ENCODE data around the gene LYPD8.
"Not testable (repeated sequence)": the region's sequence is repeated elsewhere in the genome, so short reads cannot be mapped to it uniquely, and the experiment has no call there.

The LYPD8 gene, protein sequence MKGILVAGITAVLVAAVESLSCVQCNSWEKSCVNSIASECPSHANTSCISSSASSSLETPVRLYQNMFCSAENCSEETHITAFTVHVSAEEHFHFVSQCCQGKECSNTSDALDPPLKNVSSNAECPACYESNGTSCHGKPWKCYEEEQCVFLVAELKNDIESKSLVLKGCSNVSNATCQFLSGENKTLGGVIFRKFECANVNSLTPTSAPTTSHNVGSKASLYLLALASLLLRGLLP

DNA sequence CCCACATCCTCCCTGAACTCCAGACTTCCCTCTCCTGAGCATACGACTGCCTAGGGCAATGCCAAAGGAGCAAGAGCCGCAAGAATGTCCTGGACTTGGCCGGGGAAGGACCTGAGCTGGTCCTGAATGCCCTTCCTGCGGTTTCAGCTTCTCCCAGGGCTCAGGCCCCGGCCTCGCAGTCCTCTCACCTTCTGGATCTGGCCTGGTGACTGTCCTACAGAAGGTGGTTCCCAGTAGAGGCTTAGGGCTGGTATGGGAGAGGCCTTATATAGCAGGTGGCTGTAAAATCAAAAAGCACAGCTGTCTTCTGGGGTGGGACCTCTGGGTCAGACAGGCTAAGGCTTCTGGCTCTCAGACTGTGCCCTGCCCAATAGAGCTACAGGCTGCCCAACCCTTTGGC lies at the start of gene LYPD8:
TSS of gene LYPD8 (minus strand) at position 243 of the 400 bp plus-strand sequence. CDS start 4,678 bp downstream, outside the sequence.
- no peak for DNase-seq (ENCODE audit: low read depth in 2 of 2, low spot score in 1 of 2)

DNA sequence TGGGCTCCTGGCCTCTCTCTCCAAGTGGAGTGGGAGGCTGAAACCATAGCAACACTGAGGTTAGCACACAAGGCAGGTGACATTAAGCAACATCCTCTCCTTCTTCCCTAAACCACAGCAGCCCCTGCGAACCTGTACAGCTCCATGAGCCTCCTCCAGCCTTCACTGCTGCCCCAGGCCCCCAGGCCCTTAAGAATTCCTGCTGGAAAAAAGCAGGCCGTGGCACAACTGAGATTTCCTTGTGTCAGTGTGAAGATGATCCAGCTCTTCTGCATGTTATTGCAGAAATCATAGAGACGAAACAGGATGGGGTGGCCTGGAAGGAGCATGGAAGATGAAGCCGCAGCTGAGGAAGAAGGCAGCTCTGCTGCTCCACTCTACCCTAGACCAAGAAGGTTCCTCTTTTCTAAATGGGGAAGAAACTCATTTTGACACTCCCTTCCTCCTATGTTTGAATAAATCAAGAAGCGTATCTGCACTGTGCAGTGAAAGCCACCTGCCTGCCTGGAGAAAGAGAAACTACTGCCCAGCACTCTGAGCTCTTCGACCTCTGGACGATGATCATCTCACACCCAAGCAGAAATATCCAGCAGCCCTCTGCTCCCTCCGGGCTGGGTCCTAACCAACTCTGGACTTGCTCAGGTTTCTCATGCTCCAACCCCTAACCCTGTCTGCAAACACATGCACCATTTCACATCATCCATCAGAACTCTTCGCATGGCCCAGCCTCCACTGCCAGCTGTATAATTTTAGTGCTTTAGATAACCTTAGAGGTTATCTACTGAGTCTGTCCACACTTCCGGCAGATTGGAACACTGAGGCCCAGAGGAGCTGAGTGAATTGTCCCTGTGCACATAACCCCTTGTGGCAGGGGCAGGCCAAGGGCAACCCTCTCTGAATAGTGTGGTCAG lies 49.5 kb upstream of the LYPD8 start:
- no peak for DNase-seq (ENCODE audit: low read depth in 2 of 2, low spot score in 1 of 2)

DNA sequence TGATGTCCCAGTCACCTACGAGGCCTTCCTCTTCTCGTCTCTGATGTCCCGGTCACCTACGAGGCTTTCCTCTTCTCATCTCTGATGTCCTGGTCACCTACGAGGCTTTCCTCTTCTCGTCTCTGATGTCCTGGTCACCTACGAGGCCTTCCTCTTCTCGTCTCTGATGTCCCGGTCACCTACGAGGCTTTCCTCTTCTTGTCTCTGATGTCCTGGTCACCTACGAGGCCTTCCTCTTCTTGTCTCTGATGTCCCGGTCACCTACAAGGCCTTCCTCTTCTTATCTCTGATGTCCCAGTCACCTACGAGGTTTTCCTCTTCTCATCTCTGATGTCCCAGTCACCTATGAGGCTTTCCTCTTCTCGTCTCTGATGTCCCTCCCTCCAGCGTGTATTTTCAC lies 47.9 kb upstream of the LYPD8 start:
- DNase-seq (ENCODE audit: low read depth in 2 of 2, low spot score in 1 of 2), result not testable (repeated sequence)

DNA sequence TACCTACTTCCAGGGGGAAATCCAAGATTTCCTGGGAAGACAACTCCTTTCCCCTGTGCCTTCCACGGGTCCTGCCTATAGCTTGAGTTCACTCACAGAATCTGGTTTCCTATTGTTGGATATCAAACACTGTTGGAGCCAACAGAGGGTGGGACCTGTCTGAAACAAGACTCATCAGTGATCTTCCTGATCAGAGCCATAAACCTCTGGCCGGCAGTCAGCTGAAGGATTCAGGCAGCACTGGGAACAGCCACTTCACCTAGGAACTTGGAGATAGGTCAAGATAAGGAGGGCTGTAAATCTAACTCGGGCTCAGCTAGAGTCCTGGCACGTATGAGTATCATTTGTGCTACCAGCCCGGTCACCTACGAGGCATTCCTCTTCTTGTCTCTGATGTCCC lies 46.9 kb upstream of the LYPD8 start:
- DNase-seq (ENCODE audit: low read depth in 2 of 2, low spot score in 1 of 2), result no peak

DNA sequence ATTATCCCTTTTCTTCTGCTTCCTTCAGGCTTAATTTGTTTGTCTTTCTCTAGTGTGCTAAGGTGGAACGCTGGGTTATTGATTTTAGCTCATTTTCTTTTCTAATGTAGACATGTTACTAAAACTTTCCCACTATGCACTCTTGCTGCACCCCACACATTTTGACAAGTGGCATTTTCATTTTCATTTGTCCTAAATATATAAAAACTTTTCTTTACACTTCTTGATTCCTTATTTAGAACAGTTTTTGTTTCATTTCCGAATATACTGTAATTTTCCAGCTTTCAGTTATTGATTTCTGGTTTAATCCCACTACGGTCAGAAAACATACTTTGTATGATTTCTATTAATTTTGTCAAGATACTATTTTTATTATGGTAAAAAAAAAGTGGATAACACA lies 44.9 kb upstream of the LYPD8 start:
- no peak for DNase-seq (ENCODE audit: low read depth in 2 of 2, low spot score in 1 of 2)

DNA sequence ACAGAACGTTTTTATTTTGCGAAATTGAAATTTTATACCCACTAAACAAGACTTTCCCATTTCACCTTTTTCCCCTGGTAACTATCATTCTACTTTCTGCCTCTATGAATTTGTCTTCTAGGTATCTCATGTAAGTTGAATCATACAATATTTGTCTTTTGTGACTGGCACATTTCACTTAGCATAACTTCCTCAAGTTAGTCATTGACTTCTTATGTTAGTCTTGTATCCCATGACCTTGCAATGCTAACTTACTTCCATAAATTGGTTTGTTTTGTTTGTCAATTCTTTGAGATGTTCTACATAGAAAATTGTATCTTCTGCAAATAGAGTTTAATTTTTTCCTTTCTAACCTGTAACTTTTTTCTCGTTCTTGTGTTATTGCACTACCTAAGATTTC lies 43.2 kb upstream of the LYPD8 start:
- no peak for DNase-seq (ENCODE audit: low read depth in 2 of 2, low spot score in 1 of 2)

DNA sequence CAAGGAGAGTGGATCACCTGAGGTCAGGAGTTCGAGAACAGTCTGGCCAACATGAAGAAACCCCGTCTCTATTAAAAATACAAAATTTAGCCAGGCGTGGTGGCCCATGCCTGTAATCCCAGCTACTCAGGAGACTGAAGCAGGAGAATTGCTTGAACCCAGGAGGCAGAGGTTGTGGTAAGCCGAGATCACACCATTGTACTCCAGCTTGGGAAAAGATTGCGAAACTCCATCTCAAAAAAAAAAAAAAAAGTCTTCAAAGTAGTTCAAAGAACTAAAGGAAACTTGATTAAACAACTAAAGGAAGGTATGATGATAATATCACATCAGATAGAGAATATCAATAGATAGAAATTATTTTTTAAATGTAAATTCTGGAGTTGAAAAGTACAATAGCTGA lies 39.1 kb upstream of the LYPD8 start:
- not testable (repeated sequence) for DNase-seq (ENCODE audit: low read depth in 2 of 2, low spot score in 1 of 2)

DNA sequence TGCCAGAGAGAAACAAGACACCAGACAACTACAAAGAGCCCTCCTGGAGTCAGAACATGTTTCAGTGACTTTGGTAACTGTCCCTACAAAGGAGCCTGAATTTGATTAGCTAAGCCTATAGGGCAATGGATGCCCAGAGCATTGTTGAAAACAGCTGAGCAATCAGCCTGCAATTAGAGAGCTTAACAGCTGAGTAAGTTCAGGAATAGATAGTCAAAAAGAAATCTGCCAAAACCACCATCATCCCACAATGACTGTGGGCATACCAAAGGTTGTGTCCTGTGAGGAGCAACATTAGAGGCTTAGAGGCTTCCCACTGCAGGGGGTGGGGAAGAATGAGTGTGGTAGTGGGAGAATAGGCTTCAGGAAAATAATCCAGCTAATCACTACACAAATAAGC lies 38.0 kb upstream of the LYPD8 start:
- no peak for DNase-seq (ENCODE audit: low read depth in 2 of 2, low spot score in 1 of 2)

DNA sequence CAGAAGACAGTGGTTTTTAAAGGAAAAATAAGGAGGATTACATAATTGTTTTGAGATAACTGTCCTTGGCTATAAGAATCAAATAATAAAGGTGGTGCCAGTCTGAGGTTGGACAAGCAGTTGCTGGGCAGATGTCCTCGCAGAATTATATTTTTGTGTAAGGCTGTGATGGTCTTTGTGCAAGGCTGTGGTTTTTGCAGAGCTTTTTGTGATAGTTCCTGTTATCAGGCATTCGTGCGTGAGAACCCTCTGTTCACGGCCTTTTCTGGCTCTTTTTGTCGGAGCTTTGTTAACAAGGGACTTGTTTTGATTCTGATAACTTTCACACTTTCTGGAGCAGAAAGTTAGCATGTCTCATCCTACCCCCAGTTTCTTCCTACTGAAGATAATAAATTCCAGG lies 36.8 kb upstream of the LYPD8 start:
- DNase-seq (ENCODE audit: low read depth in 2 of 2, low spot score in 1 of 2), result no peak

DNA sequence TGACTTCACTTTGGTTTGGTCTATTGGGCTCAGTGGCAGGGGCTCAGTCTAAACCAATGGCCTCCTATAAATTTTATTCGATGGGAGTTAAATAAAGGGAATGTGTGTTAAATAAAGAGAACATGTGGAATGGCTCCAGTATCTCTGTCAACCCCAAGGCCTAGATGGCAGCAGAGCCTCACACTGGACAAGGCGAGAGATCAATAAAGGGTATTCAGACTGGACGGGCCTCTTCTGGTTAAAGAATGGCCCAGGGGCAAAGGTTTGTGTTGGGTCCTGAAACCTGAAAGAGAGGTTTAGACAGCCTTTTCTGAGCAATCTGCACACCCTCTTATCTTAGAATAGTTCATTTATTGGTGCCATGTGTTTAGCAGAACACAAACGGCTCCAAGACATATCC lies 35.5 kb upstream of the LYPD8 start:
- DNase-seq (ENCODE audit: low read depth in 2 of 2, low spot score in 1 of 2), result no peak

DNA sequence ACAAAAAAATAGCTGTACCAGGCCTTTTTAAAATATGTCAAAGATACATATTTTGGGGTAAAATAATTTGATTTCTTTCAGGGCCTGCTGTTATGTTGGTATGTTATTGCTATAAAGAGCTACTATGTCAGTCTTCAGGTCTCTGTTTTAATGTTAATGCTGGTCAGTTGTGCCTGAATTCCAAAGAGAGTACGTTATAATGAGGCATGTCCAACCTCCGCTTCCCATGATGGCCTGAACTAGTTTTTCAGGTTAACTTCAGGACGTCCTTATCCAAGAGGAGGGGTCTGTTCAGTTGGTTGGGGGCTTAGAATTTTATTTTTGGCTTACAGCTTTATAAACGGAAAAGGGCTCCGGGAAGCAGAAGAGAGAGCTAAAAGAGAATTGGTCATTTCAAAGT lies 34.9 kb upstream of the LYPD8 start:
- no peak for DNase-seq (ENCODE audit: low read depth in 2 of 2, low spot score in 1 of 2)

DNA sequence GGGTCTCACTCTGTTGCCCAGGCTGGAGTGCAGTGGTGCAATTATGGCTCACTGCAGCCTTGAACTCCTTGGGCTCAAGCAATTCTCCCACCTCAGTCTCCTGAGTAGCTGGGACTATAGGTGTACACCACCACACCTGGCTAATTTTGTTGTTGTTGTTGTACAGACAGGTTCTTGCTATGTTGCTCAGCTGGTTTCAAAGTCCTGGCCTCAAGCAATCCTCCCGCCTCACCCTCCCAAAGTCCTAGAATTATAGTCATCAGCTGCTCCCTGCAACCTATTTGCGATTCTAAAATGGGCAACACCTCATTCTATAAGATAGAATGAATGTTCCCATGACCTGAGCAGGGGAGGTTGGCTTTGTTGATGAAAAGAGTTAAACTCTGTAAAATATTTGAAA lies 33.8 kb upstream of the LYPD8 start:
- DNase-seq (ENCODE audit: low read depth in 2 of 2, low spot score in 1 of 2), result not testable (repeated sequence)

DNA sequence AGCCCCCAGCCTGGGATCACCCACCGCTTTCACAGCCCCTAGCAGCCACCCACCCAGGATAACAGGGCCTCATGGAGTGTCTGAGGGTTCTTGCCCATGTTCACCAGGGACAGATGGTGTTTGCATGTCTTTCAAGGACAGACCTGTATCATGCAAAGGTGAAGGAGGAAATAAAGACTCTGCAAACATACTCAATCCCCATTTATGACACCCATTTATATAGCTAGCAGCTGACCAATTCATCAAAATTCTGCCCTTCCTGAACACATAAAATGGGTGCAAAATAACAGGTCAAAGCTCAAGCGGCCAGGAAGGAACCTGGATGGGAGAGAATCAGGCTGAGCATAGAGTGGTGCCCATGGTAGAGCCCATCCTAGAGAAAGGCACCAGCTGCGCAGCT lies 32.8 kb upstream of the LYPD8 start:
- no peak for DNase-seq (ENCODE audit: low read depth in 2 of 2, low spot score in 1 of 2)

DNA sequence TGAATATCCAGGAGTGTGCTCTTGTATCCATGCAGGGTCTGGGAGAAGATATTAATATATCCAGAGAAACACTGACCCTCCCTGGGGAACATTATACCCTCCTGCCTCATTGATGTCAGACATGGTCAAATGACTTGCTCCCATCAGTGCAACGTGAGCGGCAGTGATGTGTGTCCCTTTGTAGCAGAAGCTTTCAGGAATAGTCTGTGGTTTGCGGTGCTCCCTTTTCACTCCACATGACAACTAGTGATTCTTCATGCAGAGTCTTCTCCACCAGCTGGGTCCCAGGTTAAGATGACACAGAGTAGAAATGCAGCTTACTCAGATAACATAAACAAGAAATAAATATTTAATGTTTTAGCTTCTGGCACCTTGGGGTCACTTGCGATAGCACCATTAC lies 31.9 kb upstream of the LYPD8 start:
- DNase-seq (ENCODE audit: low read depth in 2 of 2, low spot score in 1 of 2), result no peak

DNA sequence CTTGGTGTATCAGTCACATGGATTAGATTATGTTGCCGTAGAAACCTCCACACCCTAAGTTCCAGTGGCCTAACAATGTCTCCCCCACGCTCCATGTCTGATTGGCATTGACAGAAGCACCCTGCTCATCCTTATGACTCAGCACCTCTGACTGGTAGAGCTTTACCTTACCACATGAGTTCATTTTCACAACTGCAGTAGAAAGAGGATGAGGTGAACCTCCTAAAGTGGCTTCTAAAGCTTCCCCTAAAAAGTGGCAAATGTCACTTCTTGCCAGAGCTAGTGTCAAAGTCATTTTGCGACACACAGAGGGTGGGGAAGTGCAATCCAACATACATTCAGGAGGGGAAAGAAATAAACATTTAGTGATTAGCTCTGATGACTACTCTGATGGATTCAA lies 30.6 kb upstream of the LYPD8 start:
- no peak for DNase-seq (ENCODE audit: low read depth in 2 of 2, low spot score in 1 of 2)

DNA sequence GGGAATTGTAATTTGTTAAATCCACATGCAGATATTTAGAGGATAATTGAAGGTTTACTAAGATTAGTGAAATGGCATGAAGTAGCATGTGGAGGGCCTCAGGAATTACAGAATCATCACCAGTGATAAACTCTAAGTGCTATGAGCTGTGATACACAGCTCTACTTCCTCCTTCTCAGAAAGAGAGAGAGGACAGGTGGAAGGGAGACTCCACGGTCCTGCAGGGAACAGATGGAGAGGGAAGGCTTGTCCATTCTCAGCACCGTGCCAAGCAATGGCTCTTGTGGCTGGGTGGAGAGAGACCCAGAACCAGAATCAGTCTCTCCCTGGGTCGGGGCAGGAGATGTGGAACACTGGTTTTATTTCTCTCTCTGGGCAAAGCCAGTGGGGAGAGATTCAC lies 27.8 kb upstream of the LYPD8 start:
- no peak for DNase-seq (ENCODE audit: low read depth in 2 of 2, low spot score in 1 of 2)

DNA sequence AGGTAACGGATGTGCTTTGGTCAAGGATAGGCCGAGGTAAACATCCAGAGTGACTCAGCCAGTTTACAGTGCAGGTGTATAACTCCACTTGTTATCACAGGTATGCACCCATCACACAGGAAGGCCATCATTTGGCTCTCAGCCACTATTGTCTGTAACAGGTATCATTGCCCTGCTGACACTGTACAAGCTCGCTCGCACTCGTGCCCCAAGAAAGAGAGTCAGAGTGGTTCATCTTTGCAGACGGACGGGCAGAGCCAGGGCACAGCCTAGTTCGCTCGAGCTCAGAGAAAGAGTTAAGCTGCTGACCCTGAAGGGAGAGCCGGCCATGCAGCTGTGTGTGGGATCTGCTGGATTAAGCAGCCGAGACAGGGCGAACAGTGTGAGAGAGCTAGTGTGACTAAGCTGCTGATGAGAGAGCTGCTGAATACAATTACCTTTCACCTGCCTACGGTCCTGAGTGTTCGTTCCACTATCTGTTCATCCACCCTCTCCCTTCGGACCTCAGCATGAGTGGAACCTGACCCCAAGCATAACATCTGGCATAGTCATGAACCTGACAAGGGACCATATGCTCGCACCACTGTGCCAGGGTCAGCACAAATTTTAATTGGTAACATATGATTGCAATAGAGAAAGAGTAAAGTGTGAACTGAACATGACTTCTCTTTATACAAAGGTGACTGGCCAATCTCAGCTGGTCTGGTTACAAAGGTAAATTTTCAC lies 27.0 kb upstream of the LYPD8 start:
- no peak for DNase-seq (ENCODE audit: low read depth in 2 of 2, low spot score in 1 of 2)

DNA sequence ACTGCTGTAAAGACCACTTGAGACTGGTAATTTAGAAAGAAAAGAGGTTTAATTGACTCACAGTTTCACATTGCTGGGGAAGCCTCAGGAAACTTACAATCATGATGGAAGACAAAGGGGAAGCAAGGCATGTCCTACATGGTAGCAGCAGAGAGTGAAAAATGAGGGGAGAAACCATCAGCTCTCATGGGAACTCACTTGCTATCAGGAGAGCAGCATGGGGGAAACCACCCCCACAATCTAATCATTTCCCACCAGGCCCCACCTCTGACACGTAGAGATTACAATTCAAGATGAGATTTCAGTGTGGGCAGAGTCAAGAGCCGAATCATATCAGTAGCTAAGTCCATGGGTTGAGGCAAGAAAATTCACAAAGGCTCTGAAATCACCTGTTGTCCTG lies 23.8 kb upstream of the LYPD8 start:
- DNase-seq (ENCODE audit: low read depth in 2 of 2, low spot score in 1 of 2), result no peak

DNA sequence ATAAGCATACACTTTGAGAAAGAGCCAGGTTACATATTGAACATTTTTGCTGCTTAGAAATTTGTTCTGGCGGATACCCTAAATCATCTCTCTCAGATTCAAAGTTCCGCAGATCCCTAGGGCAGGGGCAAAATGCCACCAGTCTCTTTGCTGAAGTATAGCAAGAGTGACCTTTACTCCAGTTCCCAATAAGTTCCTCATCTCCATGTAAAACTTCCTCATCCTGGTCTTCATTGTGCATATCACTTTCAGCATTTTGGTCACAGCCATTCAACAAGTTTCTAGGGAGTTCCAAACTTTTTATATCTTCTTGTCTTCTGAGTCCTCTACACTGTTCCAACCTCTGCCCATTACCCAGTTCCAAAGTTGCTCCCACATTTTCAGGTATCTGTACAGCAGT lies 23.3 kb upstream of the LYPD8 start:
- DNase-seq (ENCODE audit: low read depth in 2 of 2, low spot score in 1 of 2), result no peak

DNA sequence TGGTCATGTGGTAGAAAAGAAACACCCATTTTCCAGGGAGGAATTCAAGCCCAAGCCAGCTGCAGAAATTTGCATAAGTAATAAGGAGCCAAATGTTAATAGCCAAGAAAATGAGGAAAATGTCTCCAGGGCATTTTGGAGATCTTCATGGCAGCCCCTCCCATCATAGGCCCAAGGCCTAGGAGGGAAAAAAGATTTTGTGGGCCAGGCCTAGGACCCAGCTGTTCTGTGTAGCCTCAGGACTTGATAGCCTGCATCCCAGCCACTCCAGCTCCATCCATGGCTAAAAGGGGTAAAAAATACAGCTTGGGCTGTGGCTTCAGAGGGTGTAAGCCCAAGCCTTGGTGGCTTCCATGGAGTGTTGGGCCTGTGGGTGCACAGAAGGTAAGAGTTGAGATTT lies 21.4 kb upstream of the LYPD8 start:
- no peak for DNase-seq (ENCODE audit: low read depth in 2 of 2, low spot score in 1 of 2)

DNA sequence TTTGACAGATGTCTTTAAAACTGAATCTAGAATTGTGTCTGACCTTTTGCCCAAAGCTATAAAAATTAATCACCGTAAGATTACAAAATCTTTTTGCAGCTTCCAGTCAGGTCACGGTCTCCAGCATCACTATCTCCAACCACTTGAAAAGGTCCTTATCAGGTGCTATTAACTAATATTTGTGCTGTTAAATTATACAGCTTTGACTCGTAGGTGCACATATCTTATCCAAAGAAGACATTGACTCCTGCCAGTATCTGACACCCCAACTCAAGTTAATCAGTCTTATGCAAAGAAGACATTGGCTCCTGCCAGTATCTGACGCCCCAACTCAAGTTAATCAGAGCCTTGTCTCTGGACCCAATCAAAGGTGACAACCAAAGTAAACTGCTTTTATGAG lies 19.9 kb upstream of the LYPD8 start:
- no peak for DNase-seq (ENCODE audit: low read depth in 2 of 2, low spot score in 1 of 2)

DNA sequence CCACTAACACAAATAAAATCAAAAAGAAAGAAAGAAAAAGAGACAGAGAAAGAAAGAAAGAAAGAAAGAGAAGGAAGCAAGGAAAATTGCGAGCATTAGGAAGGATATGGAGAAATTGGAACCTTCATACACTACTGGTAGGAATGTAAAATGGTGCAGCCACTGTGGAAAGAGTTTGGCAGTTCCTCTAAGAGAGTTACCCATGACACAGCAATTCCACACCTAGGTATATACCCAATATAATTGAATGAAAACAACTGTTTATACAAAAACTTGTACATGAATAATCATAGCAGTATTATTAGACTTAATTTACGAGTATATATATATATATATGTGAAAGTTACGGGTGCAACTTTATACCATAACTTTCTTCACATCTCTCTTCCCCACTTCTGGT lies 4.1 kb upstream of the LYPD8 start:
- DNase-seq (ENCODE audit: low read depth in 2 of 2, low spot score in 1 of 2), result no peak

All from stimulated activated CD8-positive, alpha-beta memory T cell treated with anti-CD3 and anti-CD28 coated beads, Interleukin-4, amount 100 ng/mL, for 1 hour (primary cell).